Skin epidermis (tissue), 12 donors: Measurements from ENCODE around the gene DNAJA3.

Experiments used
- H3K27ac ChIP-seq, 21 experiments: fragments of 200-600 bp; sonication (generic) in 11 of 21; one replicate each; pipeline ENCODE4 v1.5.0; 2020; ENCODE audit warnings: mild to moderate bottlenecking in 3 of 21, inconsistent platforms in 2 of 21, moderate library complexity in 2 of 21
- H3K4me3 ChIP-seq, 7 experiments: fragments of 200-600 bp; sonication (generic) in 2 of 7; one replicate each; pipeline ENCODE4 v1.5.0; 2020; ENCODE audit warnings: inconsistent platforms in 2 of 7, mild to moderate bottlenecking in 2 of 7, moderate library complexity in 1 of 7

DNAJA3 gene

GRCh38 chr16:4425378-4426020 lies at the start of gene DNAJA3:
DNAJA3 (plus strand) TSS chr16:4425868; CDS start chr16:4425882, 14 bp downstream.
- Histone ChIP-seq H3K27ac (peak within 1 kb of the TSS in 20 of 21 experiments; percentile 74 to 99 (median 96)), H3K4me3 (peak within 1 kb of the TSS; percentile 61 to 99 (median 84))

- peak overlapping the region in 1 of 7 experiments; percentile 5 for H3K4me3 ChIP-seq
- H3K27ac ChIP-seq, result peak overlapping the region in 19 of 21 experiments; percentile 20 to 89 (median 79)
Measured at GRCh38 chr16:4376126-4376892, 49.4 kb upstream of the DNAJA3 start.

- Histone ChIP-seq H3K4me3 (no peak overlapping the region), H3K27ac (peak overlapping the region in 16 of 21 experiments; percentile 19 to 89 (median 79))
Measured at GRCh38 chr16:4376893-4377572, 48.6 kb upstream of the DNAJA3 start.

GRCh38 chr16:4377573-4378154 lies 48.0 kb upstream of the DNAJA3 start:
- Histone ChIP-seq H3K27ac (peak overlapping the region in 14 of 21 experiments; percentile 14 to 89 (median 79)), H3K4me3 (no peak overlapping the region)

- Histone ChIP-seq H3K27ac (peak overlapping the region in 13 of 21 experiments; percentile 10 to 89 (median 78)), H3K4me3 (no peak overlapping the region)
Measured at GRCh38 chr16:4378161-4378666, 47.5 kb upstream of the DNAJA3 start.

- H3K27ac ChIP-seq, result peak overlapping the region in 9 of 21 experiments; percentile 20 to 89 (median 78)
Measured at GRCh38 chr16:4378999-4379690, 46.5 kb upstream of the DNAJA3 start.

GRCh38 chr16:4380119-4381063 lies 45.3 kb upstream of the DNAJA3 start:
- no peak overlapping the region for H3K4me3 ChIP-seq
- peak overlapping the region in 6 of 21 experiments; percentile 5 to 45 (median 36) for H3K27ac ChIP-seq

More at GRCh38 chr16:4378999-4379690, 46.5 kb upstream of the DNAJA3 start:
- H3K4me3 ChIP-seq, result no peak overlapping the region

GRCh38 chr16:4381072-4381934 lies 44.4 kb upstream of the DNAJA3 start:
- Histone ChIP-seq H3K27ac (peak overlapping the region in 1 of 21 experiments; percentile 39), H3K4me3 (no peak overlapping the region)

GRCh38 chr16:4381935-4382794 lies 43.5 kb upstream of the DNAJA3 start:
- H3K4me3 ChIP-seq, result no peak overlapping the region
- peak overlapping the region in 5 of 21 experiments; percentile 9 to 62 (median 54) for H3K27ac ChIP-seq

- H3K4me3 ChIP-seq, result no peak overlapping the region
- peak overlapping the region in 7 of 21 experiments; percentile 21 to 62 (median 42) for H3K27ac ChIP-seq
Measured at GRCh38 chr16:4382795-4383357, 42.8 kb upstream of the DNAJA3 start.

- peak overlapping the region in 11 of 21 experiments; percentile 22 to 62 (median 54) for H3K27ac ChIP-seq
- H3K4me3 ChIP-seq, result no peak overlapping the region
Measured at GRCh38 chr16:4383591-4384444, 41.9 kb upstream of the DNAJA3 start.

- Histone ChIP-seq H3K4me3 (no peak overlapping the region), H3K27ac (peak overlapping the region in 13 of 21 experiments; percentile 11 to 65 (median 40))
Measured at GRCh38 chr16:4384509-4384942, 41.1 kb upstream of the DNAJA3 start.

- H3K27ac ChIP-seq, result peak overlapping the region in 13 of 21 experiments; percentile 0 to 65 (median 42)
Measured at GRCh38 chr16:4385066-4385788, 40.4 kb upstream of the DNAJA3 start.

More at GRCh38 chr16:4385066-4385788, 40.4 kb upstream of the DNAJA3 start:
- no peak overlapping the region for H3K4me3 ChIP-seq
